ENCODE results near the gene FKBP6.
"Not testable (repeated sequence)": the region's sequence is repeated elsewhere in the genome, so short reads cannot be mapped to it uniquely, and the experiment has no call there.

- TF ChIP-seq CTCF (conservative IDR thresholded peaks at IDR 0.05; ENCODE audit: low read depth, low read length); EZH2 (IDR thresholded peaks at IDR 0.05; ENCODE audit: borderline replicate concordance, low read depth, low read length, poor library complexity, severe bottlenecking): not testable (repeated sequence)
Measured at GRCh38 chr7:73404860-73405259, 76.9 kb downstream of the FKBP6 start.

Measured in A673 (cell line).